ENCODE results near the gene AXIN1.

Gene AXIN1

DNA sequence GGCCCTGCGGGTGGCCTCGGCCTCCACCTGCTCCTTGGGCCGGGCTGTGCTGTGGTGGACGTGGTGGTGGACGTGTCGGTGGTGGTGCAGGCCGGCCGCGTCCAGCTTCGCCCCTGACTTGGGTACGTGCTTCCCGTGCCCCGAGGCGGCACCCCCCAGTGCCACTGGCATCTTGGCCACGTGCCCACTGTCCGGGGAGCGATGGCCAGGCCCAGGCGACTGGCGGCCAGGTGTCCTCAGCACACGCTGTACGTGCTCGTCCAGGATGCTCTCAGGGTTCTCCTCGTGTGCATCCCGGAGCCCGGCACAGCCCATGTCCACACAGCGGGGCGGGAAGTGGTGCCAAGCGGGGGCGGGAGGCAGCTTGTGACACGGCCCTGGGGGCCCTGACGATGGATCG is 54.7 kb downstream of the AXIN1 start:
- no peak for DNase-seq

DNA sequence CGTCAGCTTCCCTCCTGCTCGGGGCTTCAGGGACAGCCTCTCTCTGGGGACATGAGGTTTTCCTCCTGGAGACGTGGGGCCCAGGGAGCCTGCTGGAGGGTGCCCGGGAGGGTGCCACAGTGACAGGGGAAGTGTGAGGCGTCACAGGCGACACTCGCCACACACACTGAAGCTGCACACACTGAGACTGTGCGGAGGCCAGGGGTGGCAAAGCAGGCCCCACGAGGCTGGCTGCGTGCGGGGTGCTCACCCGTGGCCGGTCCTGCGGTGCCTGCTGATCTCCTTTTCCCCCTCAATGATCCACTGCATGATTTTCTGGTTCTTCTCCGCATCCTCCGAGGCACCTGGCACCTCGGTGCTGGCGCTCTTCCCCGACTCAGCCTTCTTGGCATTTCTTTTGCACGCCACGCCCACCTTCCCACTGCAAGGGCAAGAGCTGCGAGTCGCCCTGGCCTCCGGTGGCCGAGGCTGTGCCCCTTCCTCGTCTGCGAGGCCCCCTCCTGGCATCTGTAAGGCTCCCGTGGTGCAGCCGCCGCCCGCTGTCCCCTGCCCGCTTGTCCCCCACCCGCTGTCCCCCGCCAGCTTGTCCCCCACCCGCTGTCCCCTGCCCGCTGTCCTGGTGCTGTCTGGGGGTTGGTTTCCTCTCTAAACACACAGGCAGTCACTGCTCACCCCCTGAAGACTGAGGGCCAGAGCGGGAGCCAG is 55.6 kb downstream of the AXIN1 start:
- no peak for DNase-seq

DNA sequence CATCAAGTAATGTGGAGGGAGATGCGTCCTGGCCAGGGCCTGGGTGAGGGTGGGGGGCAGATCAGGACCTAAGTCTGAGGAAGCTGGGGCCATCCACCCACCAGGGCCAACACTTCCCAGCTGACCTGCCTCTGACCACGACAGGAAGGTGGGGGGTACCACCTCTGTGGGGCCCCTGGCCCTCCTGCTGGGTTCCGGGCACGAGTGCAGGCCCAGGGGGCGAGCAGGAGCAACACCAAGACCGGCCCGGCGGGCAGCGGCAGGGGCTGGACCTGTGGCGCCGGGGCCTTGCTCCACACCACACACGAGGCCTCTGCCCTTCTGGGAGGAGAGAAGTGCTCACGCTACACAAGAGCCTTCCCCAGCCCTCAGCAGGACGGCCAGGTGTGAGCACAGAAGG is 56.2 kb downstream of the AXIN1 start:
- DNase-seq: no peak

DNA sequence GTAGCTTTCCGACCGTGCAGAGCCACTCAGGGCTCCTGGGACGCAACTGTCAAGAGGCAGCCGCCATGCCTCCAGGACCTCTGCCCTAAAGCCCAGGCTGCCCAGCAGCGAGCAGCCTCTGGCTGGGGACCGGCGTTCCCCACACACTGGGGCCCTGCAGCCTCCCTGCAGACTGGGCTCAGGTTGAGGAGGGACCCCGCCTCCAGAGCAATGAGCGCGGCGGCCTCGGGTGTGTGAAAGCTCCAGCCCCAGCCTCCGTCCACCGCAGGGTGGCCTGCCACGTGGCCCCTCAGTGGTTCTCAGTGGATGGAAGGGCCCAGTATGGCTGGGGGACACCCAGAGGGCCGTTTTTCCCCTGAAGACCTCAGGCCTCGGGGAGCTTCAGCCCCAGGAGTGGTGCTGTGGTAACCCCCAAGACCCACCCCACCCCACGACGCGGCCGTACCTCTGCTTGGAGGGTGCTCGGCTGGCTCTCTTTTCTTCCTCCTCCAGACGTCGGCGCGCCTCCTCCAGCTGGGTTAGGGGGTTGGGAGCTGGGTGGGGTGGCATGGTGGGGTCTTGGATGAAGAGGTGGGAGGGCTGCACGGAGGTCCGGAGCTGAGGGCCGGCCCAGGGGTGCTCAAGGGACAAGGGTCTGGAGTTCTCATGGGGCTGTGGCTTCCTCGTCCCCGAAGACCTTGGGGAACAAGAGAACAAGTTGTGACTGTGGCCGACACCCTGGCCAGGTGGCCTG is 59.3 kb downstream of the AXIN1 start:
- DNase-seq: no peak

DNA sequence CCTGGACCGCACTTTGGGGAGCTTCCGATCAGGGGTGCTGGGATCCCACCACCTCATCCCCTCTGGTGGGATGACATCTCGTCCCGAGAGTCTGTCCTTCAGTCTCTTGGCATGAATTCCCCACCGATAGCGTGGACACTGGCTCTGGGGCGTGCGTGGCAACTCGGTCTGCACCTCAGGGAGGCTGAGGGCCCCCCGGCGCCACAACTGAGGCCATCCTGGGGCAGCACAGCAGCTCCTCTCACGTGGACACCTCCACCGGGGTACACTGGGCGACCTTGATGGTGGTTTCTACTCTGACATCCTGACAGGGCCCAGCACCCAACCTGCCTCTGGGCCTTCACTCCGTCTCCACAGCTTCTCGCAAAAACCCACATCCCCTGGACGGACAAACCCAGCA is 61.0 kb downstream of the AXIN1 start:
- no peak for DNase-seq

DNA sequence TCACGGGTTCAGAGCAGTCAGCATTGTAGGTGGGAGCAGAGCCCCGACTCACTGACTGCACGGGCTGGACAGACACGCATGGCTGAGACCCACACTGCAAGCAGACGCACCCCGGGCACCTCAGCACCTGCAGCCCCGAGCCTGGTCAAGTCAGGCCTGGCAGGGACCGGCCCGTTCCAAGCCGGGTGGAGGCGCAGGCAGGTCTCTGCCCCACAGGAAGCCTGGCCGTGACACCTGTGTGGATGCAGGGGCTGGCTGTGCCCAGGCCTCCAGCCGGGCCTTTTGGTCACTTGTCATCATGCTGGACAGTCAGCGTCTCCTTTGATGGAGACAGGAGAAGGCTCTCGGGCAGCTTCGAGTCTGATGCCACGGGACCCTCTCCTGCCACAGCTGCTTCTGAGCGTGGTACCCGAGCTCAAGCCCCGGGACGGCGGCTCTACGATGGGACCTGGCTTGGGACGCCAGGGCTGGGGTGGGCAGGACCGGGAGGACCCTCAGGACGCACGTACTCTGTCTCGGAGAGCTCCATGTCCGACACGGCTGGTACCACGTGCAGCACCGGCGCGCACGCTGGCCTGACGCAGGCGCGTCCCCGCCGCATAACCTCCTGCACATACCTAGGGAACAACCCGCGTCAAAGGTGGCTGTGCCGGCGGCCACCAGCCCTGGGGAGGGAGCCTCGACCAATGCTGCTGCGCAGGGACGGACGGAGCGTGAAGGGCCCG is 61.7 kb downstream of the AXIN1 start:
- DNase-seq: no peak

DNA sequence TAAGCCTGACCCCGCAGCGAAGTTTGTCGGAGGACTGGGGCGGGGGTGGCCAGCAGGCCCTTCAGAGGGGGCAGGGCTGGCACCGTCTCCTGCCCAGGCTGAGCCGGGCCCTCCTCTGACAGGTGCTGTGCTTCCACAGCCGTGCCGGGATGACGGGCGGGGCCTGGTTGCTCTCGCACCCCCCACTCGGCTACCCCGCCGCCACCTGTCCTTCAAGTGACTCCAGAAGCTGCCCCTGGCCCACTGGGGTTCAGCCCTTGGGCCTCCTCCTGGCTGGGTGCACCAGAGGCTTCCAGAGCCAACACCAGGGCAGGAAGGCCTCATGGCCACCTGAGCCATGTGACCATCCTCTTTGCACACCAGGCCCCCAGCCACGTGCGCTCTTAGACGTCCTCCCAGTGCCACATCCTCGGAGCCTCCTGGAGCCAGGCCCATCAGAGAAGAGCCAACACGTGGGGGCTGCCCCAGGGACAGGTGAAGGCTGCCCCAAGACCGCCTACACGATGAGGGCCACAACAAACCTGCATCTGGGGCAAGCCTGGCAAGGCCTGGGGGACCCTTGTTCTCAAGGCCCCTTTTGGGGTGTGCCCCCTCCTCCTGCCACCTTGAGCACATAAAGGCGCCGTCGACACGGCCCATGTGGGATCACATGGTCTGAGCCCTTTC is 62.4 kb downstream of the AXIN1 start:
- no peak for DNase-seq

DNA sequence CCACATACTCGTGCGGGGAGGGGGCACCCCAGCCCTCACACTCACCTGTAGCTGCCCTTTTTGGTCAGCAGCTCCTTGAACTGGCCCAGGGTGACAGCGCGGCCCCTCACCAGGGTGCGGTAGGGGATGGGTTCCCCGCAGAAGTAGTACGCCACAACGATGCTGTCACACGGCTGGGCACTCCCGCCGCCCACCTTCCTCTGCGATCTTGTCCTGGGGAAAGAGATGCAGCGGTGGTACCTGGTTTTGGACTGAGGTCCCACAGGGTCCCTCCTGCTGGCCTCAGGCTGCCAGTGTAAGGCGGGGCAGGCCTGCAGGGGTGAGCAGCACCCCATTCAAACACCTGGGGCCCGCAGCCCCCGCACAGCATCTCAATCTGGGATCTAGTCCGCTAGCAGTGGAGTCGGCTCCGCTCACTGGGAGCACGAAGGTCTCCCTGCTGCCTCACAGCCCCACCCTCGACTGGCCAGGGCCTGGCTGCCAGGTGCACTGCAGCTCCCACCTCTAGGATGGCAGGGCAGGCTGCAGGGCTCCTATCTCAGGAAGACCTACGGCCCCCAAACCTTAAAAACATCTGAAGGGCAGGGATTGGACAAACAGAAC is 63.0 kb downstream of the AXIN1 start:
- no peak for DNase-seq

DNA sequence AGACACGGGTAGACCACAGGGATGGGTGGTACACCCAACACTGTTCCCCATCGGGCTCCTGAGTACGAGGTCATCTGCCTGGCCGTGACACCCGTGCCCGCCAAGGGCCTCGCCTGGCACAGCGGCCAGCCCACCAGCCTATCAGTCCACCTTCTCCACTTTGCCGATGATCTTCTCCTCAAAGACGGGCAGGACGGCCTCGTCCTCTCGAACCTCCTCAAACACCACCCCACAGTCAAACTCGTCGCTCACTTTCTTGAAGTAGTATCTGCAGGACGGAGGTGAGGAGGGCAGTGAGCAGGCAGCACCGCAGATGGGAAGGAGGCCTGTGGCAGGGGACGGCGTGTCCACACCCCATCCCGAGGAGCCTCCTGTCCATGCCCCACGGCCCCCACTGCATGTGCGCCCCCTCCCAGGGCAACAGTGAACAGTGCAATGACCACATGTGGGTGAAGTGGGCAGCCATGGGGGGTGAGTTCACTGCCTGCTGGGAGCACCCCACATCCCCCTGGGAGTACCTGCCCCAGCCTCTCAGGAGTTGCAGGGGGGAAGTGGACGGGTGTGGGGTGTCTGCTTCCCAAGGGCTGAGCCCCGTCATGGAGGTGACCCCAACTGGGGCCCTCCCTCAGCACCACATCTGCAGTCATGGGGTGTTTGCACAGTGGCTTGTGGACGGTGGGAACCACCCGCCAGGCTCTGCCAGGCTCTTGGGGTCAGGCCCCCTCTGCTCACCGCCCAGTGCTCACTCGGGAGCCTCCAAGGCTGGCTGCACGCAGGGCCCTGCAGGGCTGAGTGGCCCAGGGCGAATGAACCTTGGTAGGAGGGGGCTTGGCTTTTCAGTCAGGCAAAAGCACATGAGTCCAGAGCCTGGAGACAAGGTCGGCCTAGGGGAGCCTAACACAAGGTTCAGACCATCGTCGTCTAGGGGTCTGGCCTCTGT is 64.3 kb downstream of the AXIN1 start:
- no peak for DNase-seq

DNA sequence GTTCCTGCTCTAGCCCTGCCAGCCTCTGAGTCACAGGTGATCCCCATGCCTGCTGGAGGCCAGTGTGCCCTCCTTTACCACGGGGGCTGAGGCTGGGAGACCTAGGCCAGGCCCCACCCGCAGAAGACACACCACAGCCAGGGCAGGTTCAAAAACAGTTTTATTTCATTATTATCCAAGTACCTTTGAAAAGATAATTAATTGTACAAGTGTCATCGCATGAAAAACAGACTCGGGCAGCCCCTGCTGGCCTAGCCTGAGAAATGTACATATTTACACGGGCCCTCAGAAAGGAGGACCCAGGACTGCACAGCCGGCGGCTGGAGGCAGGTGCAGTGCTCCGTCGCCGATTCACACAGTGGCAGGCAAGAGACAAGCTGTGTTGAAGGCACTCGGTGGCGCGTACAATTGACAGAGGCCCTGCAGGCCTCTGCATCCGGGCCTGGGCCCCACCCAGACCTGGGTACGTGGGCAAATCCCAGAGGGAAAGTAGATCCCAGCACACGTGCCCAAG is 65.2 kb downstream of the AXIN1 start:
- DNase-seq: no peak

DNA sequence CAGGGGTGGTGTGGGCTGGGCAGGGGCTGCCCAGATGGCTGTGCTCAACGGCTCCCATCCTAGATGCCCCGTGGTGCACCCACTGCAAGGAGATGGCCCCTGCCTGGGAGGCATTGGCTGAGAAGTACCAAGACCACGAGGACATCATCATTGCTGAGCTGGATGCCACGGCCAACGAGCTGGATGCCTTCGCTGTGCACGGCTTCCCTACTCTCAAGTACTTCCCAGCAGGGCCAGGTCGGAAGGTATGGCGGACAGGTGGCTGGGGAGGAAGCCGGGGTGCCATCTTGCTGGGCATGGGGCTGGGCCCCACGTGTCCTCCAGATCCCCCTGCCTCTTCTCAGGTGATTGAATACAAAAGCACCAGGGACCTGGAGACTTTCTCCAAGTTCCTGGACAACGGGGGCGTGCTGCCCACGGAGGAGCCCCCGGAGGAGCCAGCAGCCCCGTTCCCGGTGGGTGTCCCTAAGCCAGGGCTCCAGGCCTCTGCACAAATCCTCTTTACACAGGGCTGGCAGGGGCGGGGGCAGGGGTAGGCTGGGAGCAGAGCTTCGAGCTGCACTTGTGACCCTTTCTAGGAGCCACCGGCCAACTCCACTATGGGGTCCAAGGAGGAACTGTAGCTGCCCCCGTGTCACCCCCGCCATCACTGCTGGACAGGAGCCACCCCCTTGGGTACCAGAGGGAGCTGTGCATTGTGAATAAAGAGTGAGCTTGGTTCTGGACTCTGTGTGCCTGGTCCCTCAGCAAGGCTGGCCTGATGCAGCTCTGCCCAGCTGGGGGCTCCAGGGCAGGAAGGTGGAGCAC is 65.8 kb downstream of the AXIN1 start:
- no peak for DNase-seq

DNA sequence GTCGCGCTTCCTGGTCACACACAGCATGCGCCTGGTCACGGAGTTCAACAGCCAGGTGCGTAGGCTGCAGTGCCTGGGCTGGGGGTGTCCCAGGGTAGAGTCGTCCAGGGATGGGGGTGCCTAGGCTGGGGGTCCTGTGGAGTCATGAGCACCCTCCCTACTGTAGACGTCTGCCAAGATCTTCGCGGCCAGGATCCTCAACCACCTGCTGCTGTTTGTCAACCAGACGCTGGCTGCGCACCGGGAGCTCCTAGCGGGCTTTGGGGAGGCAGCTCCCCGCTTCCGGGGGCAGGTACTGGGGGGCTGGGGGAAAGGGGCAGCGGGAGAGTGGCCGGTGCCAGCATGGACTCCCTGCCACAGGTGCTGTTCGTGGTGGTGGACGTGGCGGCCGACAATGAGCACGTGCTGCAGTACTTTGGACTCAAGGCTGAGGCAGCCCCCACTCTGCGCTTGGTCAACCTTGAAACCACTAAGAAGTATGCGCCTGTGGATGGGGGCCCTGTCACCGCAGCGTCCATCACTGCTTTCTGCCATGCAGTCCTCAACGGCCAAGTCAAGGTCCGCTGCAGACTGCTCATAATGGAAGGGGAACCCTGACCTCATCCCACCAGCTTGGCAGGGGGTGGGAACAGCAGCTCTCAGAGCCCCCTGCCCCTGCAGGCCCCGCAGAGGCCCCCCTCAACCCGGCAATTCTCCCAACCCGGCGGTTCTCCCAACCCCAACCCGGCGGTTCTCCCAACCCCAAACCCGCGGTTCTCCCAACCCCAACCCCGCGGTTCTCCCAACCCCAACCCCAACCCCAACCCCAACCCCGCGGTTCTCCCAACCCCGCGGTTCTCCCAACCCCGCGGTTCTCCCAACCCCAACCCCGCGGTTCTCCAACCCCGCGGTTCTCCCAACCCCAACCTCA is 67.1 kb downstream of the AXIN1 start:
- DNase-seq: no peak

DNA sequence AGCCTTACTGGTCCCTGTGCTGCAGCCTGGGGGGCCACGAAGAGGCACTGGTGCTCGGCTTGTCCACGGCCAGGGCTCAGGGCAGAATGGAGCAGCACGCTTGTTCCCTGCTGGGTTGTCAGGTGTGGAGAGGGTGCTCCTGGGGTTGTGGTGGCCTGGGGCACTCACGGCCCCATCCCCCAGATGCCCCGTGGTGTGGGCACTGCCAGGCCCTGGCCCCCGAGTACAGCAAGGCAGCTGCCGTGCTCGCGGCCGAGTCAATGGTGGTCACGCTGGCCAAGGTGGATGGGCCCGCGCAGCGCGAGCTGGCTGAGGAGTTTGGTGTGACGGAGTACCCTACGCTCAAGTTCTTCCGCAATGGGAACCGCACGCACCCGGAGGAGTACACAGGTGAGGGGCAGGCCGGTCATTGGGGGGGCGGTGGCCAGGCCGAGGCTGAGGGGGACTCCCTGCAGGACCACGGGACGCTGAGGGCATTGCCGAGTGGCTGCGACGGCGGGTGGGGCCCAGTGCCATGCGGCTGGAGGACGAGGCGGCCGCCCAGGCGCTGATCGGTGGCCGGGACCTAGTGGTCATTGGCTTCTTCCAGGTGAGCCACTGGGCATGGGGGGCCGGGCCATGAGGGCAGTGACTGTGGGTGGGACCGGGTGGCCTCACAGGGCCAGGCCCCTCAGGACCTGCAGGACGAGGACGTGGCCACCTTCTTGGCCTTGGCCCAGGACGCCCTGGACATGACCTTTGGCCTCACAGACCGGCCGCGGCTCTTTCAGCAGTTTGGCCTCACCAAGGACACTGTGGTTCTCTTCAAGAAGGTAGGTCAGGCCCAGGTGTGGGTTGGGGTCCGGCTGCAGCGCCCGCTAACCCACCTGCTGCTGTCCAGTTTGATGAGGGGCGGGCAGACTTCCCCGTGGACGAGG is 68.1 kb downstream of the AXIN1 start:
- no peak for DNase-seq

DNA sequence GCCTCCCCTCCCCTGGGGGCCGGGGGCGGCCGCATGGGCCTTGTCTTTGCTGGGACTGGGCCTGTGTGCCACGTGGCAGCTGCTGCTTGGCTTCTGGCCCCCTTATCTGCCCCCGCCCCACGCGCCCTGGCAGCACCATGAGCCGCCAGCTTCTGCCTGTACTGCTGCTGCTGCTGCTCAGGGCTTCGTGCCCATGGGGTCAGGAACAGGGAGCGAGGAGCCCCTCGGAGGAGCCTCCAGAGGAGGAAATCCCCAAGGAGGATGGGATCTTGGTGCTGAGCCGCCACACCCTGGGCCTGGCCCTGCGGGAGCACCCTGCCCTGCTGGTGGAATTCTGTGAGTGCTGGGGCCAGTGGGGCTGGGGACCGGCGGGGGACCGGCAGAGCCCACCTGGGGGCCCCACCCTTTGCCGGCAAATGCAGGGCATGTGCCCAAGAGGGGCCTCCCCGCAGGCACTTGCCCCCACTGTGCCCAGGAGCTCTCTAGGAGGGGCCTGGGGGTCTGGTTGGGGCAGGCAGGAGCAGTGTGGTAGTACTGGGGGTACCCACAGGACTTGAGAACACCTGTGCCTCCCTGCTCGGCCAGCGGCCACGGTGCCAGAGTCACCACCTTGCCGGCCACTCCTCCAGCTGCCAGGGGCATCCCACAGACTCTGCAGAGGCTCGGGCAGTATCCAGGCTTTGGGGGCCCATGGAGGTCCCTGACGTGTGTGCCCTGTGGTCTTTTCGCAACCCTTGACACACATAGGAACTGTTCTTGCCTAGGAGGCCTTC is 69.3 kb downstream of the AXIN1 start, which contains the start of gene PDIA2:
Gene PDIA2 (plus strand): TSS at position 132 of the 773 bp plus-strand sequence. CDS start 6 bp downstream, at position 138.
- DNase-seq: no peak

DNA sequence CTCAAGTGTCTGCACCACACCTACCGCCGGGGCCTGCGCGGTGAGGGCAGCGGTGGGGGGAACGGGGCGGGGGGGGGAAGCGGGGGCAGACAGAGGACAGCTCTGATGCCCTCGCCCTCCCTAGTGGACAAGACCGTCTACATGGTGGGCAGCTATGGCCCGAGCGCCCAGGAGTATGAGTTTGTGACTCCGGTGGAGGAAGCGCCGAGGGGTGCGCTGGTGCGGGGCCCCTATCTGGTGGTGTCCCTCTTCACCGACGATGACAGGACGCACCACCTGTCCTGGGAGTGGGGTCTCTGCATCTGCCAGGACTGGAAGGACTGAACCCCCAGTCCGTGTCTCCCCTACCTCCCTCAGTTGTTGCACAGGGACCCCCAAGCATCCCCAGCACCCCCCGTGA is 70.0 kb downstream of the AXIN1 start:
- DNase-seq: no peak

DNA sequence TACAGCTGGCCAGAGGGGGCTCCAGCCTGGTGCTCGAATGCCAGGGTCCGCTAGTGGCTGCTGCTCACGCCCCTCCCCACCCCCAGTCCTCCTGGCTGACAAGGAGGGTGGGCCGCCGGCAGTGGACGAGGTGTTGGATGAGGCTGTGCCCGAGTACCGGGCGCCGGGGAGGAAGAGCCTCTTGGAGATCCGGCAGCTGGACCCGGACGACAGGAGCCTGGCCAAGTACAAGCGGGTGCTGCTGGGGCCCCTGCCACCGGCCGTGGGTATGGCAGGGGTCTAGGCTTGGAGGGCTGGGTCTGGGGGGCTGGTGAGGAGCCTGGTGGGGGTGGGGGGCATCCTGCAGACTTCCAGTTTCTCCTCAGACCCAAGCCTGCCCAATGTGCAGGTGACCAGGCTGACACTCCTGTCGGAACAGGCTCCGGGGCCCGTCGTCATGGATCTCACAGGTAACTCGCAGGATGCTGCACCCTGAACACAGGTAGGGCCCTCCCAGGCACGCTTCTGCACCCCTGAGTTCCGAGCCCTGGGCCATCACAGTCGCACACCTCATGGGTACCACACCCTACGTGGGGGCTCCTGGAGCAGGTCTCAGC is 70.8 kb downstream of the AXIN1 start:
- DNase-seq: no peak
